HG03095 (cell line): Measurements from ENCODE around the gene ATOX1.

Experiments used
- ATAC-seq: cut with Tn5 transposase; IDR thresholded peaks from one replicate; pipeline ENCODE4 v1.9.1; 2021; ENCODE audit warnings: moderate library complexity; ENCODE audit not compliant: unreplicated experiment

ATOX1 gene

DNA sequence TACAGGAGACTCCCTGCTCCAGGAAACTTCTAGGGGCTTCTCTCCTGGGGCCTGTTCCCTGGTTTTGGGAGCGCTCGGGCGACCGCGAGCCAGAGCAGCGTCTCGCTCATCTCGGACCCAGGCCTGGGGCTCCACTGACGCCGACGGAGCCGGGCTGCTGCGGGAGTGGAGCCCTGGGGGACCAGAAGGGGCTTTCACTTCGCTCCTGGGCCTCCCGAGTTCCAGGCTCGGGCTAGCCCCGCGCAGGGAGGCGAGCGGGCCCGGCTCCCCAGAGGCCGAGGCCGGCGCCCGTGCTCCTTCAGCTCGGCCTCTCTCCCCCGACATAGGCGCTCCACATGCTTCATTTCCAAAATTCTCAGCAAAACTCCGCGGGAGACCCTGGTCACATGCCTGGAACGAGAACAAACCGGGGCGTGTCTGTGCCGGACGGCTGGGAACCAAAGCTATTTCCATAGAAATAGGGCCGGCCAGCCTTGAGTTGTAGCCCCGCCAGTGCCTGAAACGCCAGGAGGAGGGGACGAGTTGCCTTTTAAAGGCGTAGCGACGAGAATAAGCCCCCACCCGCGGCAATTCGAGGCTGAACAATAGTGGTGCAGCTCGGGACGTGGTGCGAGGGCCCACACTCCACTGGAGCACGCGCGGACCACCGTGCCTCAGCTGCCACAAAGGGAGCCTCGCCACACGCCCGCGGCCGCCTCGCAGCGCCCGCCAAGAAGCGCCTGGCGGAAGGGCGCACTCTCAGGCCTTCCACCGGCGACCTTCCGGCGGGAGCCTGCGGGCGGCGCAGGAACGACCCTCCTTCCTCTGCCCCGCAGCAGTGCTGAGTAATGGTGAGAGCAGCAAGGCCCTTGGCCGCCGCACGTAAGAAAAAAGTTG is 12.2 kb upstream of the ATOX1 start:
- peak; percentile 25 for ATAC-seq

DNA sequence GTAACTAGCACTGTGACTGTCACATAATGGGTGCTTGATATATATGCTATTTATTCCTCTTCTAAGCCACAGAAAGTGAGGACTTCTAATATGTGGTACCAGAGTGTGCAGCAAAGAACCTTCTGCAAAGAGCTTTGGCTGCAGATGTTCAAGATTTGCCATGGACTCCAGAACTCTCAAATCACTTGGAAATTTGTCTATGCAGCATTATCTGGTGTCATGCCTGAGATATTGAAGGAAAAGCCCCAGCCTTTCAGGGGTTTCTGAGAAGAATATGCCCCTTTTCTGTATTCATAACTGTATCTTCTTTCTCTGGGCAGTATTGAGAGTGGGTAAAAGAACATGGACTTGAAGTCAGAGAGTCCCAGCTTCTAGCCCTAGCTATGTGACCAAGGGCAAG is 8.5 kb upstream of the ATOX1 start:
- ATAC-seq: no peak

DNA sequence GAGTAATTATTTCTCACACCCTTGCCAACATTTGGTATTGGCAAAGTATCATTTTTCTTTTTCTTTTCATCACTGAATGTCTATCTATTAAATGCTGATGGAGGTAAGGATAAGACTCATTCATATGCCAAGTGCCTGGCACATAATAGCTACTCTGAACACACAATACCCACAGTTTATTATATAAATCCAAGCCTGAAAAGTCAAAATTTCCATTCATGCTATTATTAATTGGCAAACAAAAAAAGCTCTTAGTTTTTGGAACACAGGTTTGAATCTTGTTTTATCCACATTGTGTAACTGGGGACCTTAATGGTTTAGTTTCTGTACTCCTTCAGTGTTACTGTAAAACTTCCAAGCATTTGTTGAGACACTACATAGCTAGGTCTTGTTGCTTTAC is 6.4 kb upstream of the ATOX1 start:
- ATAC-seq: no peak

DNA sequence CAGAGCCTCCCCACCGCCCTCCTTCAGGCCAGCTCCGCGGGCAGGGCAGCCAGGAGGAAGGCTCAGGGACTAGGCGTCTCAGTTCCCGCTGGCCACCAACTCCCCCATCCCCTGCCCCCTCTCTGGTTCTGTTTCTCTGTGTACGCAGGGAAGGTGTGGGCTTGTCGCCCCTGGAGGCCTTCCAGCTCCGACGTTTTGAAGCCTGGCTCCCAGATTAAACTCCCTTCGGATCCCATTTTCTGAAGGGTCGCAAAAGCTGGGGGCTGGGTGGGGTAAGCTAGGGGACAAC is 346 bp downstream of the ATOX1 start:
- ATAC-seq: peak; percentile 13

DNA sequence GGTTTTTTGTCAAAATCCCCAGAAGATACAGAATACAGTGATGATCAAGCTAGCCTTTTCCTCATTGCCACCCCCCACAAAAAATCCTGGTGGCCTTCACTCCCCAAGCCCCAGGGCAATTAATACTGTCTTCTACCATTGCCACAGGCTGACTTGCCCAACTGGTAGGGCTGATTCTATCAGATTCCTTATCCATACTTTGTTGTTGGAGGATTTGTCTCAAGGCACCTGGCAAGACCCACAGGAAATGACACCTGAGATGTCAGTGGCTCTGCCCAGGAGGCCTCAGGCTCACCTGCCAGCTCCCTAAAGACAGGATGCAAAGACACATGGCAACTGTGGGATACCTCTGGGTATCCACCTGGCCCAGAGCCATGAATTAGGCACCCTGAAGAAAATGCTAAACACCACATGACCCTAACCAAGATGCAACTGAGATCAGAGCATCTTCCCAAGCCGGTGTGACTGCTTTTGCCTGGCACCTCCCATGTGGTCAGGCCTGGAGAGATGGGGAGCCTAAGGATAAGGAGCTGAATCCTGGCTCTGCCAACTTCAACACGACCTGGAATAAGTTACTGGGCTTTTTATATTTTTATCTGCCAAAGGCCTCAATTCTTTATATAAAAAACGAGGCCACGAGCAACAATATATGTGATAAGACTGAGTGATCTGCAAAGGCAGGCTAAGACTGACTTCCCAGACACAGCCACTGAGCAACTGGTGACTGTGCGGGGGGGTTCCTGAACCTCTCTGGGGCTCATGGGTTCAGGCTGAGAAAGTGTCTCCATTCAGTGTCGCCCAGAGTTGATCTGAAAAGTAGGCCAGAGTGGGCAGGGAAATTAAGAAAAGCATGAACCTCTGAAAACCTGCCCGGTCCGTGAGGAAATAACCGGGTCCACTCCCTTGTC is 944 bp downstream of the ATOX1 start:
- peak; percentile 6 for ATAC-seq

DNA sequence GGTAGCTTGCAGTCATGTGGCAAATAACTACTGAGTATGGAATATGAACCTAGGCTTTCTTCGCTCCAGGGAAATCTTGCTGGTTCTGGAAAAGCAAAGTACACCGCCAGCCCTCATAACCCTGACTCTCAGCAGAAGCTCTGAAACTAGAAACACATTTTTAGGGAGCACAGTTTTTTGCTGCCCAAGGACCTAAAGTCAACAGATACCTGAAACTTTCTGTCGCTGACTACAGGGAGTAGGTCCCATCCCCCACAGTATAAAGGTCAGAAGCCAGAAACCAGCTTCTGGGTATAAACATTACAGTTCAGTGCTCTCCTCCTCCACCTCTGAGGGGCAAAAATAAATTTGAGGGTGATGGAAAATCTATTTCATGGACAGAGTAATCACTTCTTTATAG is 3.0 kb downstream of the ATOX1 start:
- ATAC-seq: no peak

DNA sequence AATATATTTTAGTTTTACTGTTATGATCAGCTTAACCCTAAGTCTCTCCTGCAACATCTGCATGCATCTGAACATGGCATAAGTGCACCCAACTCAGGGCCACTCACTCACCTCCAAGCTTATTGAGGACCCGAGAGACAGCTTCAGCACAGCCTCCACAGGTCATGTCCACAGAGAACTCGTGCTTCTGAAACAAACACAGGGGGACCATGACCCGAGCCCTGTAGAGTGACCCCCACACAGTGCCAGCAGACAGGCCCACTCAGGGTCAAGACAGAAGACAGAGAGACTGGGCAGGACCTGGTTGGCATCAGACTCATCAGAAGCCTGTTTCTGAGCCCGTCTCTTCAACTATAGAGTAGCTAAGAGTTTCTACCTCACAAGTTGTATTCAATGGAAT is 6.8 kb downstream of the ATOX1 start:
- no peak for ATAC-seq

DNA sequence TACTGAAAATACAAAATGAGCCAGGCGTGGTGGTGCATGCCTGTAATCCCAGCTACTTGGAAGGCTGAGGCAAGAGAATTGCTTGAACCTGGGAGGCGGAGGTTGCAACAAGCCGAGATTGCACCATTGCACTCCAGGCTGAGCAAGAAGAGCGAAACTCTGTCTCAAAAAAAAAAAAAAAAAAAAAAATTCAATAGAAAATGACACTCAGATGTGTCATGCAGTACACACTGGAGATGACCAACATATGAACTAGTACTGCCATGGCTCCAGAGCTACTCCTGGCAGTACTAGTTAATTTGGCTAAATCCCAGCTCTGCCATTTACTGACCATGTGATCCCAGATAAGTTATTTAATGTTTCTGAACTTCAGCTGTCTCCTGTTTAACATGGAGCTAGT is 7.3 kb downstream of the ATOX1 start:
- ATAC-seq: no peak

DNA sequence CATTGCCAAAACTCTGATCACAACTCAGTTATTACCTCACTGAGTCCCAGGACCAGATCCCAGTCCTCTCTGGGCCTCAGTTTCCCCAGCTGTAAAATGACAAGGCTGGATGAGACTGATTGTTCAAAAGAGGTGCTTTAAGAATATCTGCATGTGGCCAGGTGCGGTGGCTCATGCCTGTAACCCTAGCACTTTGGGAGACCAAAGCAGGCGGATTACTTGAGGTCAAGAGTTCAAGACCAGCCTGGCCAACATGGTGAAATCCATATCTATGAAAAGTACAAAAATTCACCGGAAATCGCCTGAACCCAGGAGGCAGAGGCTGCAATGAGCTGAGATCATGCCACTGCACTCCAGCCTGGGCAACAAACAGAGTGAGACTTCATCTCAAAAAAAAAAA is 8.3 kb downstream of the ATOX1 start:
- no peak for ATAC-seq

DNA sequence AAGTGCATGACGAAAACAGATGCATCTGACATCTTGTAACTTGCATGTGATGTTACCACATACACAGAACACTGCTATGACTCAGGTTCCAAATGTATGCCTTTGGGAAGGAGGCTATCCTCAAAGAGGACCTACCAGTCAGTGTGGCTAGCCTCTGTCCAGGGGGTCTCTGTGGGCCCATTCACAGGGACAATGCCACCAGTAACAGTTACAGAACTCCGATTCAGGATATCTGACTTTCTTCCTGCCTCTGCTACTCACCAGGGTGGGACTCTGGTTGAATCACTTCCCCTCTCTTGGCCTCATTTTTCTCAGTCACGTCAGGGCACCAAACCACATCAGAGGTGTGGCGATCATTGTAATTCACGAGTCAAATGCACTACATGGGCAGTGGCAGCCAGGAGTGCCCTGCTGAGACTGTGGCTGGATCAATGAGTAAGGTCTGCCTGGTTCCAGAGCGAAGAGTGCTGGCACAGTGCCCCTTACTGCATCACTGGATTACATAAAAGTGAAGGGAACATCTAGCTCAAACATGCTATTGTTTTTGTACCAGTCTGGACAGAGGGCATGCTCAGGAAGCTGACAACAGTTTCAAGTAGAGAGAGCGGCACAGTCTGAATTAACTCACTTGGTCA is 13.2 kb downstream of the ATOX1 start:
- ATAC-seq: no peak

DNA sequence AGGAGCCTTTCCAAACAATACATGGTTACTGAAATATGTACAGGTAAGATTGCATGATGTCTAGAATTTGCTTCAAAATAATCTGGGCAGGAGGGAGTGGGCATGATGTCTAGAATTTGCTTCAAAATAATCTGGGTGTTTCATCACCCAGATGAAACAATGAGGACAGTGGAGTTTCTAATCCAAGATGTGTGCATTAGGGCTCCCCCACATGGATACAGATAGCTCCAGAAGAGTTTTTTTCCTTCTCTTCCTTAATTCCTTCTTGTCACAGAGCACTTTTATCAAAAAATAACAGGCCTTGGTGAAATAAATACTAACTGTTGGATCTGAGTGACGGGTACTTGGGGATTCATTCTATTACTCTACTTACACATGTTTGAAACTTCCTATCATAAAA is 14.9 kb downstream of the ATOX1 start:
- no peak for ATAC-seq

DNA sequence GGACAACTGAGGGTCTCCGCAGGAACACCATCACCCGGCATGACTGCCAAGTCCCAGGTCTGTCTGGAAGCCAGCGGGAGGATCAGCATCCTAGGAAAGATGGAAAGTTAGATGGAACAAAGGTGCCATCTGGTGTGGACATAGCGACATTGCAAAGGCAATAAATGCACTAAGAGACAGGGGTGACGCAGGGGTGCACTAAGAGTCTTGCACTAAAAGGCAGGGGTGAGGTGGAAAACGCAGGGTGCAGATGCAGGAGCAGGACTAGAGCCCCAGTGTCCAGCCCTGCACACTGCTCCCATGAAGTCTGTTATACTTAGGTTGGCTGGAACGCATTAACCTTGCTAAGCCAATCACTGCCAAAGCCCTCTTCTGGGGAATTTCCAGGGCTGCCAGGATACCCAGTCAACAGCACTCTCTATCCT is 15.5 kb downstream of the ATOX1 start:
- ATAC-seq: no peak

DNA sequence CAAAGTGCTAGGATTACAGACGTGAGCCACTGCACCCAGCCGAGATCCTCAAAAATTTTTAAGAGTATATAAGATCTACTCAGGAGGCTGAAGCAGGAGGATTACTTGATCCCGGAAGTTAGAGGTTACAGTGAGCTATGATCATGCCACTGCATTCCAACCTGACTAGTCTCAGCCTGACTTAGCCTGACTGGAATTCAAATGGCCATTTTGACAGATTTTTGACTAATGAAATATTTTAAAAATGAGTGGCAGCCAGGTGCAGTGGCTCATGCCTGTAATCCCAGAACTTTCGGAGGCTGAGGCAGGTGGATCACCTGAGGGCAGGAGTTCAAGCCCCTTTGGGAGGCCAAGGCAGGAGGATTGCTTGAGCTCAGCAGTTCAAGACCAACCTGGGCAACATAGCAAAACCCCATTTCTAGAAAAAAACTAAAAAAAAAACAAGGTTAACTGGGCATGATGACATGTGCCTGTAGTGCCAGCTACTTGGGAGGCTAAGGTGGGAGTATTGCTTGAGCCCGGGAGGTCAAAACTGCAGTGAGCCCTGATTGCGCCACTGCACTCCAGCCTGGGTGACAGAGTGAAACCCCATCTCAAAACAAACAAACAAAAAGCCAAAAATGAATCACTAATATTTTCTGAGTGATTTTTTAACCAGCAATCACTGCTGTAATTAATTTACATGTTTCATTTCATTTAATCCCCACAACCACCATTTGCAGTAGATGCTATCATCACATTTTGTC is 16.6 kb downstream of the ATOX1 start:
- ATAC-seq: no peak

DNA sequence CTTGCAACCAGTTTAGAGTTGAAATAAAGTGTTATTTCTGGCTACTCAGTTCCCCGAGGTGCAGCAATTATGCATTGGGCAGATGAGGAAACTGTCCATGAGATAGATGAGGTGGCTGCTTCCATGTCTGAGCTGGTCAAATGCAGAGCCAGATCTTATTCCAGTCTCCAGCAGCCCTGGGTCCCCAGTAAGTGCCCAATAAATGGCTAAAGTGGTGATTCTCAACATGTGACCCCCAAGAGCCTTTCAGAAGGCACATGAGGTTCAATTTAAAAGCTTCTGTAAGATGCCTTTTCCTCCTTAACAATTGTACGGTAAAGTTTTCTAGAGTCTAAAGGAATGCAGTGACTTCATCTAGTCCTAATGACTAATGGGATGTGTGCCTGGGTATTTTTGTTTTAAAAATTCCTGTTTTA is 17.5 kb downstream of the ATOX1 start:
- ATAC-seq: peak; percentile 21

DNA sequence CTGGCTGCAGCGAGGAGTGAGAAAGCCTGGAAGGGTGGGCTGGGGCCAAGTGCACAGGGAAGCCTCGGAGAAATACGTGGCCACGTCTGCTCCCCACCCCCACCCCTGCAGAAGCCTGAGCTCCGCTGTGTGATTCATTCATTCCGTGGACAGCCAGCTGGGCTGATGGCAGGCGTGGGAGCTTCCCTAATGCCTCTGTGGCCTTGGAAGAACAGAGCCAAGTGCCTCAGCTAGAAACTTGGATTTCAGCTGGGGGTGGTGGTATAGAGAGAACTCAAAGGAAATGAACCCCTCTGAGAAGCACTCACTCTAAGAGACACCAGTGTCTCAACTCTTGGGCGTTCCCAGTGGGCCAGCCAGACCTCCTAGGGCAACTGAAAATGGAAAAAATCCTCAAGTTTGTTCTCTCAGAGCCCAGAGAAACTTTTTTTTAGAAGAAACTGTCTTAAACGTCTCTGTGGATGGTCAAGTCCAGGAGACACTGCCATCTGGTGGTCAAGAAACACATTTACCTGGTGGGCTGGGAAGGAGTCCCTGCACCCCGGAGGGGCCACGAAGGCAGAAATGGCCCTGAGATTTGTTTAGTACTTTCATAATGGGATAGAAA is 18.0 kb downstream of the ATOX1 start:
- ATAC-seq: peak; percentile 66

DNA sequence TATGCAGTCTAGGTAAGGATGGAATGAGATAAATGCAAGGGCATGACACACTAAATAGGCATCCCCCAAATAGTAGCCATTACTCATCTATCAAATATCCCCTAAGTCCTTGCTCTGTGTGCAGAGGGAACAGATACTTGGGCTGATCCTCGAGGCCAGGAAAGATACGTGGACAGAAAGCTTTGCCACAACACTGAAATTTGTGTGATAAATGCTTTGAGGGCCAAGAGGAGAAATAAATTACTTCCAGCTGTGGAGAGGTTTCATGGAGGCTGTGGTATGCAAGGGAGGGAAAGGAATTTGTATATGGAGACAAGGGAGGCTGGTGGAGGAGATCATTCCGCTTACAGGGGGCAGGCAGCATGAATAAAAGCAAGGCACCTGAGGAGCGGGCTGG is 18.5 kb downstream of the ATOX1 start:
- ATAC-seq: no peak

DNA sequence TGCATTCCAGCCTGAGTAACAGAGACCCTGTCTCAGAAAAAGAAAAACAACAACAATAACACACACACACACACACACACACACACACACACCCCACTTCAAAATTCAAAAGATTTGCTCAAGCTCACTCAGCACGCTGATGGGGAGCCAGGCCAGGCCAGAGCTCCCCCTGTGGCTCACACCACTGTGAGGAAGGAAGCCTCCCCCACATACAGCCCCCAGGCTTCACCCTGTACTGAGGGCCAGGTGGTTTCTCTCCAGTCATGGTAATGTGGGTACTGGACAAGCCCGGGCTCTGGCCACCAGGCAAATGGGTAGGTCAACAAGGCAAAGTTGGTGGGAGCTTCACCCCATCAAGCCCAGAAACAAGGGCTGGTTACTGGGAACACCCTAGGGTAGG is 19.0 kb downstream of the ATOX1 start:
- ATAC-seq: no peak

DNA sequence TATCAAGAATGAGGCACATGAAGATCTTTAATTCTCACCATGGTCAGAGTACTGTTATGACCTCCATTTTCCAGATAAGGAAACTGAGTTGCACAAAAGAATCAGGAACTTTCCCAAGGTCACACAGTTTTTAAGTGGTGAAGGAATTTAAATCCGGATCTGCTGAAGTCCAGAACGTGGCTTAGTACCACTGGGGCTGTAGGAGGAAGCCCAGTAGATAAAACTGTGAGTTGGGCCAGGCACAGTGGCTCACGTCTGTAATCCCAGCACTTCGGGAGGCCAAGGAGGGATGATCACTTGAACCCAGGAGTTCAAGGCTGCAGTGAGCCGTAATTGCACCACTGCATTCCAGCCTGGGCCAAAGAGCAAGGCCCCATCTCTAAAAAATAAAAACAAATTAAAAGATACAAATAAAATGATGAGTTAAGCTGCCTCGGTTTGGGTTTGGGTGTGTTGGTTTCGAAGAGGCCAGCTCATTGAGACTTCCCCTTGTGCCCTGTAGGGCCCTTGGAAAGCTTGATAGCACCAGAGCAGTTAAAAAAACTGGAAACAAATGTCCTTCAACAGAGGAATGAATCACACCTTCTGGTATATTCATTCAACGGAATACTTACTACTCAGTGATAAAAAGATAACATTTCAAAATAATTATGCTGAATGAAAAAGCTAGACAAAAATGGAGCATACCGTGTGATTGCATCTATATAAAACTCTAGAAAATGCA is 20.1 kb downstream of the ATOX1 start:
- ATAC-seq: no peak

DNA sequence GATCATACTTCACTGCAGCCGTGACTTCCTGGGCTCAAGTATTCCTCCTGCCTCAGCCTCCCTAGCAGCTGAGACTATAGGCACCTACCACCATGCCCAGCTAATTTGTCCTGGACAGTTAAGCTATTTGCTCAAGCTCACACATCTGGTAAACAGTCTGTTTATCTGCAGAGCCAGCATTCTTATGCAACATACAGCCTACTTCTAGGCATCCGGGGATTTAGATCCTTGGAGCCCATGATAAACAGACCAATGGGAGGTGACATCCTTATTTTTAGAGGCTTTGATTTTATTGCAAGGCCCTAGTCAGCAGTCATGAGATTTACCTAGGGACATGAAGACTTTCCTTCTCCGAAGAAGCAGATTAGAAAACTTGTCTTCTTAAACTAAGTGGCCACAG is 21.0 kb downstream of the ATOX1 start:
- no peak for ATAC-seq

DNA sequence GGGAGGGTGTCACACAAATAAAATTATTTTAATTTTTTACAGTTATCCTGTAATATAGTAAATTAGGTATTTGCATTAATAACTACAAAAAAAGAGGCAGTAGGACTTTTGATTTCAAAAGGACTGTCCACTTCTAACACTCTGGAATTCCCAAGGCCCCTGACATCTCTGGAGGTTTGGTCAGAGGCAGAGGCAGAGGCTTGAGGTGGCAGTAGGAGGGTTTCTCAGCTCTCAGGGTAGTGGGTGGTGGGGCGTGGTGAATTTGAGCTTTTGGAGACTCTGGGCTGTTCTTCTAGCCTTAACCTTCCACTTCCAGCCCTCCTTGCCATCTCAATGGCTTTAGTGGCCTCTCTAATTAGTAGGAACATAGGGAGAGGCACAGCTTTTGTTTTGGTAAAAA is 22.8 kb downstream of the ATOX1 start:
- no peak for ATAC-seq
